ENCODE measurements around the gene COL6A2.

DNA sequence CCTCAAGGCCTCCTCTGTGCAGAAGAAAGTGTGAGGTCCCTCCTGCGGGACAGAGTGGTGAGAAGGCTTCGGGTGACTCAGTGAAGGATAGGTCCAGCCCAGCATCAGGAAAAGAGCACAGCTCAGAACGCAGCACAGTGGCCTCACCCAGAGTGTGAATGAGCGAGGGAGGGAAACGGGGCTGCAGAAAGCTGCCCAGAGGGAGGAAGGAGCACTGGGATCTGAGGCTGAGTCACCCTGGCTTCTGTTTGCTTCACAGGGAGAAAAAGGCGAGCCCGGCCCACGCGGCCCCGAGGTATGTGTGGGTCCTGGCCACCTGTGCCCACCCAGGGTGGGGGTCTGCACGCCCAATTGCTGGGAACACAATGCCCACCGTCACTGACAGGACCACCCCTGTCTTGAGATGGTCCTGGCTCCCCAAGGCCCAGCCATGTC, 24.3 kb downstream of the COL6A2 start:
- TF ChIP-seq, protein P1, sequence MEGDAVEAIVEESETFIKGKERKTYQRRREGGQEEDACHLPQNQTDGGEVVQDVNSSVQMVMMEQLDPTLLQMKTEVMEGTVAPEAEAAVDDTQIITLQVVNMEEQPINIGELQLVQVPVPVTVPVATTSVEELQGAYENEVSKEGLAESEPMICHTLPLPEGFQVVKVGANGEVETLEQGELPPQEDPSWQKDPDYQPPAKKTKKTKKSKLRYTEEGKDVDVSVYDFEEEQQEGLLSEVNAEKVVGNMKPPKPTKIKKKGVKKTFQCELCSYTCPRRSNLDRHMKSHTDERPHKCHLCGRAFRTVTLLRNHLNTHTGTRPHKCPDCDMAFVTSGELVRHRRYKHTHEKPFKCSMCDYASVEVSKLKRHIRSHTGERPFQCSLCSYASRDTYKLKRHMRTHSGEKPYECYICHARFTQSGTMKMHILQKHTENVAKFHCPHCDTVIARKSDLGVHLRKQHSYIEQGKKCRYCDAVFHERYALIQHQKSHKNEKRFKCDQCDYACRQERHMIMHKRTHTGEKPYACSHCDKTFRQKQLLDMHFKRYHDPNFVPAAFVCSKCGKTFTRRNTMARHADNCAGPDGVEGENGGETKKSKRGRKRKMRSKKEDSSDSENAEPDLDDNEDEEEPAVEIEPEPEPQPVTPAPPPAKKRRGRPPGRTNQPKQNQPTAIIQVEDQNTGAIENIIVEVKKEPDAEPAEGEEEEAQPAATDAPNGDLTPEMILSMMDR (conservative IDR thresholded peaks at IDR 0.05 in 1 of 2, IDR thresholded peaks at IDR 0.05 in 1 of 2; ENCODE audit: extremely low read depth in 1 of 2, insufficient read depth in 1 of 2, low read depth in 1 of 2, low read length in 2 of 2): no peak
- TF ChIP-seq EZH2 (IDR thresholded peaks at IDR 0.05; ENCODE audit: borderline replicate concordance, low read length): no peak
